ENCODE results near the gene RAPGEF4. TPM values are rescaled to one million over a fixed set of nuclear protein-coding genes. Genes with fewer than 3 reads are reported as not detected.
A peak's percentile ranks its signal among the peaks of the same experiment; 100 is the strongest.

RAPGEF4 gene
- total RNA-seq, 2 donors from 2014 or later: 10.9 to 12.9 TPM

- no peak for DNase-seq
- intact Hi-C loops (cut with DNase I): no loop called here
- no peak for ATAC-seq
These were observed 178.8 kb downstream of the RAPGEF4 start for GRCh38 chr2:172914341-172915008.

GRCh38 chr2:172917716-172918115 is 182.1 kb downstream of the RAPGEF4 start:
- ATAC-seq: no peak
- DNase-seq: no peak
- intact Hi-C loops (cut with DNase I): no loop called here

- DNase-seq (no peak), ATAC-seq (no peak)
- intact Hi-C loops (cut with DNase I): no loop called here
These were observed 184.1 kb downstream of the RAPGEF4 start for GRCh38 chr2:172919732-172920131.

- intact Hi-C loops (cut with DNase I): no loop called here
- no peak for DNase-seq
- ATAC-seq: peak in 1 of 2 donors; percentile 56
These were observed 186.0 kb downstream of the RAPGEF4 start for GRCh38 chr2:172921532-172922236.

- ATAC-seq: no peak
- no peak for DNase-seq
- intact Hi-C loops (cut with DNase I): no loop called here
These were observed 186.7 kb downstream of the RAPGEF4 start for GRCh38 chr2:172922306-172922705.

- DNase-seq (no peak), ATAC-seq (no peak)
- intact Hi-C loops (cut with DNase I): no loop called here
These were observed 187.2 kb downstream of the RAPGEF4 start for GRCh38 chr2:172922815-172923214.

- intact Hi-C loops (cut with DNase I): no loop called here
- no peak for DNase-seq
- no peak for ATAC-seq
These were observed 188.5 kb downstream of the RAPGEF4 start for GRCh38 chr2:172924097-172924660.

GRCh38 chr2:172925600-172925999 is 190.0 kb downstream of the RAPGEF4 start:
- intact Hi-C loops (cut with DNase I): no loop called here
- ATAC-seq: no peak
- no peak for DNase-seq

GRCh38 chr2:172926785-172927640 is 191.4 kb downstream of the RAPGEF4 start:
- ATAC-seq (no peak), DNase-seq (no peak)
- intact Hi-C loops (cut with DNase I): no loop called here

- peak; percentile 49 for DNase-seq
- intact Hi-C loops (cut with DNase I): no loop called here
- peak; percentile 59 to 91 for ATAC-seq
These were observed 192.2 kb downstream of the RAPGEF4 start for GRCh38 chr2:172927641-172928357.

- DNase-seq (no peak), ATAC-seq (peak in 1 of 2 donors; percentile 85)
- intact Hi-C loops (cut with DNase I): no loop called here
These were observed 193.1 kb downstream of the RAPGEF4 start for GRCh38 chr2:172928756-172929155.

- DNase-seq: no peak
- intact Hi-C loops (cut with DNase I): loop anchor here (2.0 to 5.0 kb wide), 4 partner anchors 65 to 123 kb away; no protein-coding TSS in a partner anchor
- peak in 1 of 2 donors; percentile 5 for ATAC-seq
These were observed 194.0 kb downstream of the RAPGEF4 start for GRCh38 chr2:172929644-172930043.

GRCh38 chr2:172930871-172931255 is 195.2 kb downstream of the RAPGEF4 start:
- DNase-seq: no peak
- intact Hi-C loops (cut with DNase I): loop anchor here (2.0 to 5.0 kb wide), 4 partner anchors 66 to 124 kb away; no protein-coding TSS in a partner anchor
- no peak for ATAC-seq

- peak; percentile 41 to 49 for ATAC-seq
These were observed 195.7 kb downstream of the RAPGEF4 start for GRCh38 chr2:172931256-172931894.

GRCh38 chr2:172931918-172932520 is 196.4 kb downstream of the RAPGEF4 start:
- DNase-seq: peak; percentile 78
- intact Hi-C loops (cut with DNase I): loop anchor here (2.0 to 5.0 kb wide), 5 partner anchors 67 to 125 kb away; no protein-coding TSS in a partner anchor
- peak; percentile 15 to 49 for ATAC-seq

More at GRCh38 chr2:172931256-172931894, 195.7 kb downstream of the RAPGEF4 start:
- intact Hi-C loops (cut with DNase I): loop anchor here (2.0 to 5.0 kb wide), 4 partner anchors 67 to 125 kb away; no protein-coding TSS in a partner anchor
- DNase-seq: peak; percentile 35

GRCh38 chr2:172937884-172938712 is 202.5 kb downstream of the RAPGEF4 start:
- no peak for DNase-seq
- no peak for ATAC-seq
- intact Hi-C loops (cut with DNase I): no loop called here

Measured in left cardiac atrium (tissue), 4 donors.